ENCODE results near the gene HPSE2.

The HPSE2 gene

DNA sequence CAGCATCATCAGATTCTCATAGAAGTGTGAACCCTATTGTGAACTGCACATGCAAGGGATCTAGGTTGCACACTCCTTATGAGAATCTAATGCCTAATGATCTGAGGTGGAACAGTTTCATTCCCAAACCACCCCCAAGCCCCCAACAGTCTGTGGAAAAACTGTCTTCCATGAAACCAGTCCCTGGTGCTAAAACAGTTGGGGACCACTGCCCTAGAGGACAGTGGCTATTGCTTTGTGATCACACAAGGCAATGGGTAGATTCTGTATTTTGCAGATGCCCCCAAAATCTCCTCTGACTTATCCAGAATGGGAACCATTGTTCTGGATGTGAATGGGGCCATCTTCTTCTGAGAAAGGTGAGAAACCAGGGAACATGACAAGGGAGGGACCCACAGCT lies 757.8 kb downstream of the HPSE2 start:
- no peaks in the 10 kb centered on the region for H3K9me3 Mint-ChIP-seq
- H3K36me3 Mint-ChIP-seq (ENCODE audit: low read depth): no peaks in the 10 kb centered on the region
- no peak overlapping the region for H3K27ac Mint-ChIP-seq
- no peak overlapping the region for H3K4me3 Mint-ChIP-seq
- H3K27me3 Mint-ChIP-seq (ENCODE audit: low read depth): peaks cover 3% of the 10 kb centered on the region
- TF ChIP-seq, protein P1, sequence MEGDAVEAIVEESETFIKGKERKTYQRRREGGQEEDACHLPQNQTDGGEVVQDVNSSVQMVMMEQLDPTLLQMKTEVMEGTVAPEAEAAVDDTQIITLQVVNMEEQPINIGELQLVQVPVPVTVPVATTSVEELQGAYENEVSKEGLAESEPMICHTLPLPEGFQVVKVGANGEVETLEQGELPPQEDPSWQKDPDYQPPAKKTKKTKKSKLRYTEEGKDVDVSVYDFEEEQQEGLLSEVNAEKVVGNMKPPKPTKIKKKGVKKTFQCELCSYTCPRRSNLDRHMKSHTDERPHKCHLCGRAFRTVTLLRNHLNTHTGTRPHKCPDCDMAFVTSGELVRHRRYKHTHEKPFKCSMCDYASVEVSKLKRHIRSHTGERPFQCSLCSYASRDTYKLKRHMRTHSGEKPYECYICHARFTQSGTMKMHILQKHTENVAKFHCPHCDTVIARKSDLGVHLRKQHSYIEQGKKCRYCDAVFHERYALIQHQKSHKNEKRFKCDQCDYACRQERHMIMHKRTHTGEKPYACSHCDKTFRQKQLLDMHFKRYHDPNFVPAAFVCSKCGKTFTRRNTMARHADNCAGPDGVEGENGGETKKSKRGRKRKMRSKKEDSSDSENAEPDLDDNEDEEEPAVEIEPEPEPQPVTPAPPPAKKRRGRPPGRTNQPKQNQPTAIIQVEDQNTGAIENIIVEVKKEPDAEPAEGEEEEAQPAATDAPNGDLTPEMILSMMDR (IDR thresholded peaks at IDR 0.05; ENCODE audit: unreplicated experiment in 3 of 3): no peak
- peaks cover 32% of the 10 kb centered on the region for H3K4me1 Mint-ChIP-seq

DNA sequence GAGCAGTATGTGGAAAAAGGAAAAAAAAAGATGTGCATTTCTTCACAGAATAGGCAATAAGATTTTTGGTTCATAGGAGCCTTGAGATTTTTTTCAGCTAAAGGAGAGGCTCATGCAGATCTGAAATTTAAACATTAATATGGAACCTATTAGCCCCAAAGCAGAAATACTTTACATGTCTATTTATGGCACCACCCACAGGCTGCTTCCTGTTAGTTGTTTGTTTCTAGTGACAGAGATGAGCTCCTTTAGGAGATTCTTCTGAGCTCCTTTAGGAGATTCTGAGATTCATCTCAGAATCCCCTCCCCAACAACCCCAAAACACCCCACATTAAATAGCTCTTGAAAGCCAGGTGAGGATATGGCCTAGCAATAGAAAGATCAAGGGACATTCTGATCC lies 761.0 kb downstream of the HPSE2 start:
- Mint-ChIP-seq H3K4me3 (no peak overlapping the region), H3K36me3 (ENCODE audit: low read depth) (no peaks in the 10 kb centered on the region), H3K9me3 (no peaks in the 10 kb centered on the region), H3K4me1 (peaks cover 32% of the 10 kb centered on the region), H3K27ac (no peak overlapping the region), H3K27me3 (ENCODE audit: low read depth) (no peaks in the 10 kb centered on the region)
- TF ChIP-seq, protein P1 (IDR thresholded peaks at IDR 0.05; ENCODE audit: unreplicated experiment in 3 of 3): no peak

DNA sequence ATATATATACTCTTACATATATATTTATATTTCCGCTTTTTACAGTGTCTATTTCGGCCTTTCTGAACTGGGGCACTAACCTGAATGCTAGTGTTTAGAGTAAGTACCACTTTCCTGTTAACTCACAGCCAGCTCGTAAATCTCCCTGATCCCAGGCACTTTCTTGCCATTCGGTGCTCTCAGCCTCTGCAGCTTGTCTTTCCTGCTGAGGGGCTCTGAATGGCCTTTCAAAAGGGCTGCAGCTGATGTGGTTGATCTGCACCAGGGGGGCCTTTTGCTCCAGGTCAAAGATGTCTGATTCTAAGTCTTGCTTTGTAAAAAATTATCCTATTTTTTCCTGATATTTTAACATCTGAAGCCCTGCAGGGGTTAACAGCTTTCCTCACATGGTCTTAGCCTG lies 763.5 kb downstream of the HPSE2 start:
- H3K27ac Mint-ChIP-seq: peak overlapping the region in 1 of 3 experiments; percentile 30
- H3K9me3 Mint-ChIP-seq: no peaks in the 10 kb centered on the region
- TF ChIP-seq, protein P1 (IDR thresholded peaks at IDR 0.05; ENCODE audit: unreplicated experiment in 3 of 3): no peak

DNA sequence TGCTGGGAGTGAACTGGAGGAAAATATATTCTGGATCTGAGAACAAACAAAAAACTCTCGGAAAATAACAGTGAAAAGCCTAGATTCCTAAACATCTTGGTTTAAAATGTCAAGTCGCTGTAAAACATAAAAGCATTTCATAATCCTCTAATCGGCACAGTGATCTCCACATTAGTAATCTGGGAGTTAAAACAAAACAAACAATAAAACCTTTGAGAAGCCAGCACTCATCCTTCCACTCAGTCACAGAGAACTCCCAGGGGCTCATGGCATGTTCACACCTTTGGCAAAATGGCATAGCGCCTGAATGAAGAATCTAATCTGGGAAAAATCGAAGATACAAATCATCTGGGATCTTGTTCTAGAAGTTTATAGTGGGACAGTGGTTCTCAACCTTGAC lies 764.8 kb downstream of the HPSE2 start:
- TF ChIP-seq, protein P1 (IDR thresholded peaks at IDR 0.05; ENCODE audit: unreplicated experiment in 3 of 3): no peak
- H3K4me3 Mint-ChIP-seq: no peak overlapping the region
- H3K9me3 Mint-ChIP-seq: no peaks in the 10 kb centered on the region
- H3K4me1 Mint-ChIP-seq: peaks cover 47% of the 10 kb centered on the region
- no peaks in the 10 kb centered on the region for H3K36me3 Mint-ChIP-seq (ENCODE audit: low read depth)
- H3K27me3 Mint-ChIP-seq (ENCODE audit: low read depth): no peaks in the 10 kb centered on the region
- H3K27ac Mint-ChIP-seq: peak overlapping the region; percentile 33 to 79 (median 41)

More for the DNA sequence above, 763.5 kb downstream of the HPSE2 start:
- Mint-ChIP-seq H3K4me1 (peaks cover 47% of the 10 kb centered on the region), H3K36me3 (ENCODE audit: low read depth) (no peaks in the 10 kb centered on the region), H3K27me3 (ENCODE audit: low read depth) (no peaks in the 10 kb centered on the region), H3K4me3 (no peak overlapping the region)

DNA sequence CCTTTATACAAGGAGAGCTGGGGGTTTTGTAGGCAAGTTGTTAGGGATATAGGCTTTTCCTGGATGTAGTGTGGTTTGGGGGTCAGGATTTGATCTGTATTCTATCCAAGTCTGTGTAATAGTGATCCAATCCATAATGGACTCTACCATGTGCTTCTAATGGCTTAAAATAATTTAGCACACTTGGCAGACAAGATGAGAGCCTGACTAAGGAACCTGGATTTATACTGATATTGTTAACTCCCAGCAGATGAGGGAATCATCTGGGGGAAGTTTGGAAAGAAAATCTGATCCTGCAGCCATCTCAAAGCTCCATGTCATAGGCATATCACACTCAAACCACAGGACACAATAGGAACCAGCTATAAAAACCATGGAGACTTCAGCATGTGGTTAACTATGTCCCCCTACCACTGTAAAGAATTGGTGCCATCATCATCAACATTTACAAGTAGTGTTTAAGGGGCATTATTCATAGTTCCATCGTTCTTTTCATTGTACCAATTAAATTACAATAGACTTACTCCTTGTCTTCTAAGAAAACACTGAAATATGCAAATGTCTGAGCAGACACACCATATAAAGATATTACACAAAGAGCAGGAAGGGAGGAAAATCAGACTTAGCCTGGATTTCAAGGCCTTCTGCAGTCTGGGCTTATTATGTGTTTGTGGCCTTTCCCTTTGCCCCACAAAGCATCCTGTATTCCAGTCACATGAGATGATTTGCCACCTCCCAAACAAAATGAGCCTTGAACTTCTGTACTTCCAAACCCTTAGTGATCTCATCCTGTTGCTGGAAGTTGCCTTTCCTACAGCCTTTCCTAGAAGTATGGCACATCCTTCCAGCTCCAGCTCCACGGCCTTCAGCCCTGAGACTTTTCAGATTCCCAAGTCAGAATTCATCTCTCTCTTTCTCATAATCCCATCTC lies 766.4 kb downstream of the HPSE2 start:
- peak overlapping the region in 1 of 3 experiments; percentile 65 for H3K4me3 Mint-ChIP-seq
- peaks cover 44% of the 10 kb centered on the region for H3K4me1 Mint-ChIP-seq
- H3K27me3 Mint-ChIP-seq (ENCODE audit: low read depth): no peaks in the 10 kb centered on the region
- H3K36me3 Mint-ChIP-seq (ENCODE audit: low read depth): no peaks in the 10 kb centered on the region
- peak overlapping the region; percentile 10 to 64 (median 33) for H3K27ac Mint-ChIP-seq
- TF ChIP-seq, protein P1 (IDR thresholded peaks at IDR 0.05; ENCODE audit: unreplicated experiment in 3 of 3): no peak
- H3K9me3 Mint-ChIP-seq: no peaks in the 10 kb centered on the region
